Body of pancreas (tissue), 4 donors: ENCODE measurements around the gene ZNF880. TPM values are rescaled to one million over a fixed set of nuclear protein-coding genes. Genes with fewer than 3 reads are reported as not detected.

Source experiments
- ATAC-seq: fragments of 150-250 bp; one replicate; pipeline ENCODE4 v1.9.1; 2016
- DNase-seq, 4 donors: peaks; one replicate each; pipeline ENCODE4 v3.0.0-alpha.2; 2019
- H3K27ac ChIP-seq, 4 donors: fragments of 200-600 bp; sonication (generic); 1 replicate in 3 of 4; 2 replicates in 1 of 4; pipeline versions ENCODE4 v1.5.1 to v1.6.1; 2016 to 2019; ENCODE audit warnings: mild to moderate bottlenecking in 1 of 4, mixed read lengths in 1 of 4, moderate library complexity in 1 of 4
- H3K27me3 ChIP-seq, 2 donors: fragments of 200-600 bp; sonication (generic); one replicate each; pipeline ENCODE4 v1.6.0; 2016; ENCODE audit warnings: mild to moderate bottlenecking in 1 of 2
- H3K36me3 ChIP-seq, 2 donors: fragments of 200-600 bp; sonication (generic); replicated peaks in 1 of 2; 2 replicates each; pipeline ENCODE4 v1.5.1; 2016; ENCODE audit warnings: low read depth in 2 of 2; ENCODE audit not compliant: insufficient read depth in 1 of 2
- H3K4me1 ChIP-seq: fragments of 200-600 bp; sonication (generic); one replicate; pipeline ENCODE4 v1.6.0; 2016
- H3K4me3 ChIP-seq, 2 donors: fragments of 200-600 bp; sonication (generic); 1 replicate in 1 of 2; 2 replicates in 1 of 2; pipeline ENCODE4 v1.5.1; 2016 to 2019
- H3K9me3 ChIP-seq, 3 donors: fragments of 200-600 bp; sonication (generic); 1 replicate in 2 of 3; 2 replicates in 1 of 3; pipeline ENCODE4 v1.5.1; 2016
- POLR2A ChIP-seq, 3 donors: fragments of 450-650 bp; IDR thresholded peaks; one replicate each; pipeline ENCODE4 v1.6.1; 2016; ENCODE audit warnings: antibody characterized with exemption in 3 of 3, mild to moderate bottlenecking in 2 of 3
- WGBS, 2 donors: methylation state at CpG; one replicate each; pipeline ENCODE4 v1.1.5; 2017; 5-methylcytosine and 5-hydroxymethylcytosine counted together
- intact Hi-C: fragments of 100-400 bp; cut with DNase I; formaldehyde crosslinking; loops from one replicate; pipeline ENCODE4 v1.15.1; 2023
- total RNA-seq, 2 donors: library from RNA; depleted of rRNA; stranded (reverse); fragments of >200 nt; gene quantifications; one replicate each; pipeline ENCODE4 v1.1.0, GENCODE V29; 2016
- TF ChIP-seq, protein P1 (sequence below), 7 experiments: fragments of 450-650 bp in 4 of 7; fragments of 200-600 bp in 3 of 7; sonication (generic) in 3 of 7; IDR thresholded peaks; one replicate each; pipeline ENCODE4 v1.5.1; 2016 to 2019; ENCODE audit warnings: antibody characterized with exemption in 7 of 7

ZNF880 gene
- total RNA-seq, result 10 to 100 TPM; 12.2 to 17.8 TPM

DNA sequence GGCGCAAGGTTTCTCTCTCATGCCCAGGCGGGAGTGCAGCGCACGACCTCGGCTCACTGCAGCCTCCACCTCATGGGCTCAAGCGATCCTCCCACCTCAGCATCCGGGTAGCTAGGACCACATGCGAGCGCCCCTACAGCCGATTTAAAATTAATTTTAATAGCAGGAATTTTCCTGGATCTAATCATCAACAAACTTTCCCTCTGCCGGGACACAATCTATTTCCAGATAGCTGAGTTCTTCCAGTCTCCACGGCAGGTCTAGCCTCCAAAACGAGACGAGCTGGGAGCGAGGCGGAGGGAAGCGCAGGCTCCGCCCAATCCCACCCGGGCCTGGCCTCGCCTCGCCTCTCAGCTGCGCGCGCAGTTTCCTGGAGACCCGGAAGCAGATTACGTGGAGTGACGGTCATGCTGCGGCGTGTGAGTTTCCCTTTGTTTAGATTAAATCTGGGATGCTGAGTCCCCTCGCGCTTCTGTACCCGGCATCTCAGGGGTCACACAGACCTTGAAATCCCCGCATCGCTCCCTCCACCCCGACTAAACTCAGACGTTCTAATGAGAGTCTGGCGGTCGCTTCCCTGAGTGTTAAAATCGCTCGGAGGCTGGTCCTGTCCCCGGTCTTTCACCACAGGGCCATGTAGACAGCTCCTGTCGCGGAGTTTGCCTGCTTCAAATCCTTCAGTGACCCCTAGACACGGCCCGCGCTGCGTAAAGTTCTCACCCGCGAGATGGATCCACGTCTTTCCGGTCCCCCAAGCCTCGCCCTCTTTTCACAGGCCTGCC lies at the start of gene ZNF880:
Gene ZNF880 (plus strand): TSS at position 365 of the 782 bp plus-strand sequence. CDS start 43 bp downstream, at position 408.
- peaks cover 0 to 4% of the 10 kb centered on the region in 2 donors for H3K36me3 ChIP-seq
- ATAC-seq (peak; percentile 98), DNase-seq (peak; percentile 93 to 95 (median 94))
- H3K4me3 ChIP-seq, result peak within 1 kb of the TSS; percentile 56 to 76
- peaks cover 5% of the 10 kb centered on the region for H3K4me1 ChIP-seq
- 0 to 4% methylated on average over 33 to 52 of the region's 52 CpGs for WGBS, 2 donors
- peak within 1 kb of the TSS; percentile 55 to 95 (median 81) for H3K27ac ChIP-seq
- intact Hi-C loops, result no loop called here
- no peaks in the 10 kb centered on the region for H3K27me3 ChIP-seq
- TF ChIP-seq POLR2A (IDR thresholded peaks at IDR 0.05), result peak in 2 of 3 donors; percentile 65 to 73
- TF ChIP-seq, protein P1, sequence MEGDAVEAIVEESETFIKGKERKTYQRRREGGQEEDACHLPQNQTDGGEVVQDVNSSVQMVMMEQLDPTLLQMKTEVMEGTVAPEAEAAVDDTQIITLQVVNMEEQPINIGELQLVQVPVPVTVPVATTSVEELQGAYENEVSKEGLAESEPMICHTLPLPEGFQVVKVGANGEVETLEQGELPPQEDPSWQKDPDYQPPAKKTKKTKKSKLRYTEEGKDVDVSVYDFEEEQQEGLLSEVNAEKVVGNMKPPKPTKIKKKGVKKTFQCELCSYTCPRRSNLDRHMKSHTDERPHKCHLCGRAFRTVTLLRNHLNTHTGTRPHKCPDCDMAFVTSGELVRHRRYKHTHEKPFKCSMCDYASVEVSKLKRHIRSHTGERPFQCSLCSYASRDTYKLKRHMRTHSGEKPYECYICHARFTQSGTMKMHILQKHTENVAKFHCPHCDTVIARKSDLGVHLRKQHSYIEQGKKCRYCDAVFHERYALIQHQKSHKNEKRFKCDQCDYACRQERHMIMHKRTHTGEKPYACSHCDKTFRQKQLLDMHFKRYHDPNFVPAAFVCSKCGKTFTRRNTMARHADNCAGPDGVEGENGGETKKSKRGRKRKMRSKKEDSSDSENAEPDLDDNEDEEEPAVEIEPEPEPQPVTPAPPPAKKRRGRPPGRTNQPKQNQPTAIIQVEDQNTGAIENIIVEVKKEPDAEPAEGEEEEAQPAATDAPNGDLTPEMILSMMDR (IDR thresholded peaks at IDR 0.05), result peak in 2 of 7 experiments; percentile 7 to 23
- peaks cover 0 to 23% (median 0%) of the 10 kb centered on the region in 3 donors for H3K9me3 ChIP-seq

DNA sequence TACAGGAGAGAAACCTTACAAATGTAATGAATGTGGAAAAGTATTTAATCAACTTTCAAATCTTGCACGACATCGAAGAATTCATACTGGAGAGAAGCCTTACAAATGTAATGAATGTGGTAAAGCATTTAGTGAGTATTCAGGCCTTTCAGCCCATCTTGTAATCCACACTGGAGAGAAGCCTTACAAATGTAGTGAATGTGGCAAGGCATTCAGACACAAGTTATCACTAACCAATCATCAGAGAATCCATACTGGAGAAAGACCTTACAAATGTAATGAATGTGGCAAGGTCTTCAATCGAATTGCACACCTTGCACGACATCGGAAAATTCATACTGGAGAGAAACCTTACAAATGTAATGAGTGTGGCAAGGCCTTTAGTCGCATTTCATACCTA lies 47.3 kb upstream of the ZNF880 start:
- H3K27ac ChIP-seq, result no peak overlapping the region
- peaks cover 27 to 44% of the 10 kb centered on the region in 2 donors for H3K36me3 ChIP-seq
- intact Hi-C loops, result no loop called here
- no peak for ATAC-seq
- WGBS, 2 donors, result 94 to 97% methylated on average over 6 of the region's 6 CpGs
- H3K4me3 ChIP-seq, result no peak overlapping the region
- peaks cover 0 to 96% (median 9%) of the 10 kb centered on the region in 3 donors for H3K9me3 ChIP-seq
- no peaks in the 10 kb centered on the region for H3K4me1 ChIP-seq
- no peaks in the 10 kb centered on the region for H3K27me3 ChIP-seq
- TF ChIP-seq POLR2A (IDR thresholded peaks at IDR 0.05), result no peak
- TF ChIP-seq, protein P1 (IDR thresholded peaks at IDR 0.05), result no peak
- no peak for DNase-seq

DNA sequence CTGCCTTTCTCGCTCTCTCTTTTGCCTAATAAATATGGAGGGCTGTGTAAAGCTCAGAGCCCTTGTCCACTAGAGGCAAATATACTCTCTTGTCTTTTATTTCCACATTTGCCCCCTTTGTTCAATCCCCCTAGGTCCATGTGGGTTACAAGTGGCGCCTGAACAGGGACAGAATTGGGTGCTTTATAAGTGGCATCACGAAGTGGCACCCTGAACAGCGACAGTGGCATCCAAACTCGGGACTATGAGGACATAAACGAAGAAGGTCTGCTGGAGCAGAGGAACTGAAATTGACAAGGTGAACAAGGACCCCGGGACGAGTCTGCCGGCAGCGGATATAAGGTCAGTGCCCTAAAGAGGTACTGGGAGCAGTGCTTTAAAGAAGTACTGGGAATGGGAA lies 38.0 kb upstream of the ZNF880 start:
- Histone ChIP-seq H3K4me3 (no peak overlapping the region), H3K4me1 (peaks cover 2% of the 10 kb centered on the region), H3K27ac (no peak overlapping the region), H3K36me3 (no peaks in the 10 kb centered on the region), H3K9me3 (peaks cover 0 to 52% (median 2%) of the 10 kb centered on the region in 3 donors), H3K27me3 (no peaks in the 10 kb centered on the region)
- ATAC-seq, result no peak
- intact Hi-C loops, result no loop called here
- TF ChIP-seq, protein P1 (IDR thresholded peaks at IDR 0.05), result no peak
- no peak for TF ChIP-seq POLR2A (IDR thresholded peaks at IDR 0.05)
- WGBS, 2 donors, result 81 to 83% methylated on average over 10 of the region's 10 CpGs
- no peak for DNase-seq

DNA sequence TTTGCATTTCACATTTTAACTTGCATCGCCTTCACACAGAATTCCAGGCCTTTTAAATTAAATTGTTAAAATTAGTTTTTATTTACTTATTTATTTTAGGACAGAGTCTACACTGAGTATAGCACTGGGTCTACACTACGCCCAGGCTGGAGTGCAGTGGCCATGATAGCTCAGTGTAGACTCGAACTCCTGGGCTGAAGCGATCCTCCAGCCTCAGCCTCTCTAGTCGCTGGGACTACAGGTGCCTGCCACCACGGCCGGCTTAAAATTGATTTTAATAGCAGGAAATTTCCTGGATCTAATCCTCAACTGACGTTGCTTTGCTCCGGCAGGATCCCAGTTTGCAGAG lies 34.0 kb upstream of the ZNF880 start:
- H3K27me3 ChIP-seq, result no peaks in the 10 kb centered on the region
- H3K9me3 ChIP-seq, result peaks cover 0 to 24% (median 0%) of the 10 kb centered on the region in 3 donors
- ATAC-seq (no peak), DNase-seq (no peak)
- H3K4me3 ChIP-seq, result peak overlapping the region in 1 of 2 donors; percentile 55
- no peaks in the 10 kb centered on the region for H3K36me3 ChIP-seq
- TF ChIP-seq POLR2A (IDR thresholded peaks at IDR 0.05), result no peak
- TF ChIP-seq, protein P1 (IDR thresholded peaks at IDR 0.05), result no peak
- peak overlapping the region in 3 of 4 donors; percentile 32 to 77 (median 69) for H3K27ac ChIP-seq
- 41 to 51% methylated on average over 9 of the region's 9 CpGs for WGBS, 2 donors
- intact Hi-C loops, result no loop called here
- H3K4me1 ChIP-seq, result peaks cover 6% of the 10 kb centered on the region
